Measurements from ENCODE around the gene AK5. TPM values are rescaled to one million over a fixed set of nuclear protein-coding genes. Genes with fewer than 3 reads are reported as not detected.

AK5 gene
- total RNA-seq, 4 donors from 2014 or later: 0.79 to 4.1 TPM; not detected in 2

DNA sequence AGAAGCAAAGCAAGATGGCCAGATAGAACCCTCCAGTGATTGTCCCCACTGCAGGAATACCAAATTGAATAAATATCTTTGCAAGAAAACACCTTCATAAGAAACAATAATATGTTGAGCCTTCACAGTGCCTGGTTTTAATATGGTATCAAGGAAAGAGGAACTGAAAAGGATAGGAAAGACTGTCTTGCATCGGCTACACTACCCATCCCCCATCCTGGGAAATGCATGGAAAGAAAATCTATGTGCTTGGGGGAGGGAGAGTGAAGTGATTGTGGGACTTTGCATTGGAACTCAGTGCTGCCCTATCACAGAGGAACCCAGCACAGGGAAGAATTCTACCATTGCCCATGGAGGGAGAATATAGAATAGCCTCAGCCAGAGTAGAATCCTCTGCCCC lies 28.6 kb upstream of the AK5 start:
- Histone ChIP-seq H3K36me3 (no peaks in the 10 kb centered on the region), H3K4me1 (no peaks in the 10 kb centered on the region), H3K4me3 (no peak overlapping the region), H3K27me3 (no peaks in the 10 kb centered on the region), H3K9me3 (peaks cover 4 to 25% of the 10 kb centered on the region in 2 donors), H3K27ac (no peak overlapping the region)
- no peak for TF ChIP-seq POLR2A (IDR thresholded peaks at IDR 0.05)
- no peak for TF ChIP-seq EP300 (IDR thresholded peaks at IDR 0.05; ENCODE audit: low read depth)
- no peak for TF ChIP-seq POLR2AphosphoS5 (IDR thresholded peaks at IDR 0.05)
- TF ChIP-seq, protein P1, sequence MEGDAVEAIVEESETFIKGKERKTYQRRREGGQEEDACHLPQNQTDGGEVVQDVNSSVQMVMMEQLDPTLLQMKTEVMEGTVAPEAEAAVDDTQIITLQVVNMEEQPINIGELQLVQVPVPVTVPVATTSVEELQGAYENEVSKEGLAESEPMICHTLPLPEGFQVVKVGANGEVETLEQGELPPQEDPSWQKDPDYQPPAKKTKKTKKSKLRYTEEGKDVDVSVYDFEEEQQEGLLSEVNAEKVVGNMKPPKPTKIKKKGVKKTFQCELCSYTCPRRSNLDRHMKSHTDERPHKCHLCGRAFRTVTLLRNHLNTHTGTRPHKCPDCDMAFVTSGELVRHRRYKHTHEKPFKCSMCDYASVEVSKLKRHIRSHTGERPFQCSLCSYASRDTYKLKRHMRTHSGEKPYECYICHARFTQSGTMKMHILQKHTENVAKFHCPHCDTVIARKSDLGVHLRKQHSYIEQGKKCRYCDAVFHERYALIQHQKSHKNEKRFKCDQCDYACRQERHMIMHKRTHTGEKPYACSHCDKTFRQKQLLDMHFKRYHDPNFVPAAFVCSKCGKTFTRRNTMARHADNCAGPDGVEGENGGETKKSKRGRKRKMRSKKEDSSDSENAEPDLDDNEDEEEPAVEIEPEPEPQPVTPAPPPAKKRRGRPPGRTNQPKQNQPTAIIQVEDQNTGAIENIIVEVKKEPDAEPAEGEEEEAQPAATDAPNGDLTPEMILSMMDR (IDR thresholded peaks at IDR 0.05): no peak
- DNase-seq: no peak
- intact Hi-C loops (cut with DNase I; ENCODE audit: low total_unique reads) (no loop called here), in situ Hi-C loops (cut with MboI; ENCODE audit: low pct_ligation_motif_present in 1 of 4, low pct_unique_long_range_greater_than_20kb in 1 of 4, low sequenced_read_pairs in 3 of 4) (no loop called here)
- 61 to 63% methylated on average over 1 of the region's 1 CpG for WGBS, 2 donors (ENCODE audit: low coverage in 1 of 2)

GRCh38 chr1:77263708-77264107 lies 18.1 kb upstream of the AK5 start:
- H3K9me3 ChIP-seq: no peaks in the 10 kb centered on the region
- TF ChIP-seq POLR2A (IDR thresholded peaks at IDR 0.05) (no peak), EP300 (IDR thresholded peaks at IDR 0.05; ENCODE audit: low read depth) (no peak), POLR2AphosphoS5 (IDR thresholded peaks at IDR 0.05) (no peak)
- TF ChIP-seq, protein P1 (IDR thresholded peaks at IDR 0.05): no peak
- no peak for DNase-seq
- in situ Hi-C loops (cut with MboI; ENCODE audit: low pct_ligation_motif_present in 1 of 4, low pct_unique_long_range_greater_than_20kb in 1 of 4, low sequenced_read_pairs in 3 of 4) (no loop called here), intact Hi-C loops (cut with DNase I; ENCODE audit: low total_unique reads) (no loop called here)
- no peak overlapping the region for H3K27ac ChIP-seq
- WGBS, 2 donors (ENCODE audit: low coverage in 1 of 2): 33 to 41% methylated on average over 1 of the region's 1 CpG
- no peak overlapping the region for H3K4me3 ChIP-seq
- H3K36me3 ChIP-seq: no peaks in the 10 kb centered on the region
- H3K4me1 ChIP-seq: no peaks in the 10 kb centered on the region
- no peaks in the 10 kb centered on the region for H3K27me3 ChIP-seq

GRCh38 chr1:77265180-77265579 lies 16.6 kb upstream of the AK5 start:
- no peak overlapping the region for H3K4me3 ChIP-seq
- WGBS, 2 donors (ENCODE audit: low coverage in 1 of 2): 40 to 44% methylated on average over 1 of the region's 1 CpG
- no peak overlapping the region for H3K27ac ChIP-seq
- TF ChIP-seq EP300 (IDR thresholded peaks at IDR 0.05; ENCODE audit: low read depth) (no peak), POLR2AphosphoS5 (IDR thresholded peaks at IDR 0.05) (no peak), POLR2A (IDR thresholded peaks at IDR 0.05) (no peak)
- TF ChIP-seq, protein P1 (IDR thresholded peaks at IDR 0.05): no peak
- in situ Hi-C loops (cut with MboI; ENCODE audit: low pct_ligation_motif_present in 1 of 4, low pct_unique_long_range_greater_than_20kb in 1 of 4, low sequenced_read_pairs in 3 of 4): no loop called here
- no peaks in the 10 kb centered on the region for H3K9me3 ChIP-seq
- intact Hi-C loops (cut with DNase I; ENCODE audit: low total_unique reads): no loop called here
- H3K4me1 ChIP-seq: no peaks in the 10 kb centered on the region
- no peaks in the 10 kb centered on the region for H3K27me3 ChIP-seq
- H3K36me3 ChIP-seq: no peaks in the 10 kb centered on the region
- DNase-seq: no peak

- TF ChIP-seq POLR2A (IDR thresholded peaks at IDR 0.05): no peak
- TF ChIP-seq, protein P1 (IDR thresholded peaks at IDR 0.05): no peak
- no peak for TF ChIP-seq EP300 (IDR thresholded peaks at IDR 0.05; ENCODE audit: low read depth)
- no peak for TF ChIP-seq POLR2AphosphoS5 (IDR thresholded peaks at IDR 0.05)
- Histone ChIP-seq H3K27me3 (no peaks in the 10 kb centered on the region), H3K4me1 (no peaks in the 10 kb centered on the region), H3K27ac (no peak overlapping the region), H3K36me3 (no peaks in the 10 kb centered on the region), H3K9me3 (no peaks in the 10 kb centered on the region), H3K4me3 (no peak overlapping the region)
- in situ Hi-C loops (cut with MboI; ENCODE audit: low pct_ligation_motif_present in 1 of 4, low pct_unique_long_range_greater_than_20kb in 1 of 4, low sequenced_read_pairs in 3 of 4): no loop called here
- 20 to 37% methylated on average over 1 of the region's 1 CpG for WGBS, 2 donors (ENCODE audit: low coverage in 1 of 2)
- intact Hi-C loops (cut with DNase I; ENCODE audit: low total_unique reads): no loop called here
- no peak for DNase-seq
Measured at GRCh38 chr1:77267035-77267434, 14.8 kb upstream of the AK5 start.

Data from transverse colon (tissue), 4 donors.